ENCODE data around the gene MCF2L2. TPM values are rescaled to one million over a fixed set of nuclear protein-coding genes. Genes with fewer than 3 reads are reported as not detected.

MCF2L2 gene
- total and polyA plus RNA-seq, 9 of the 15 experiments (the other 6 are each of a cell fraction or from before 2014, with no cell fraction given), result 0.56 to 4.2 (median 3.0) TPM

- no peak for TF ChIP-seq RREB1 (CRISPR knock-in tag; IDR thresholded peaks at IDR 0.05)
- TF ChIP-seq BCOR (IDR thresholded peaks at IDR 0.05), result no peak
- TF ChIP-seq ZNF41 (CRISPR knock-in tag; conservative IDR thresholded peaks at IDR 0.05), result no peak
- no peak for TF ChIP-seq HMG20A (CRISPR knock-in tag; conservative IDR thresholded peaks at IDR 0.05)
- TF ChIP-seq SMARCE1 (IDR thresholded peaks at IDR 0.05), result peak; percentile 61; the same call in 1 of the 2 replicates
- TF ChIP-seq TRIM24 (IDR thresholded peaks at IDR 0.05), result peak in 1 of 2 experiments; percentile 68; a peak in 1 of 4 replicates
- no peak for TF ChIP-seq MYNN (IDR thresholded peaks at IDR 0.05)
- no peak for TF ChIP-seq MYNN (CRISPR knock-in tag; IDR thresholded peaks at IDR 0.05)
- no peak for TF ChIP-seq NKRF (IDR thresholded peaks at IDR 0.05; ENCODE audit: borderline replicate concordance)
- TF ChIP-seq RFX7 (CRISPR knock-in tag; IDR thresholded peaks at IDR 0.05), result no peak
- TF ChIP-seq ZNF146 (CRISPR knock-in tag; IDR thresholded peaks at IDR 0.05; ENCODE audit: unreplicated experiment), result no peak
- TF ChIP-seq IFI16 (CRISPR knock-in tag; IDR thresholded peaks at IDR 0.05), result no peak
- TF ChIP-seq NFE2 (IDR thresholded peaks at IDR 0.05; ENCODE audit: low read depth), result peak; percentile 62
- peak in 1 of 2 experiments; percentile 65; a peak in 1 of 4 replicates for TF ChIP-seq ZNF639 (CRISPR knock-in tag; conservative IDR thresholded peaks at IDR 0.05 in 1 of 2, IDR thresholded peaks at IDR 0.05 in 1 of 2)
- TF ChIP-seq TBP (optimal IDR thresholded peaks at IDR 0.05; ENCODE audit: low read depth, low read length), result peak; percentile 19
- TF ChIP-seq DPF2 (IDR thresholded peaks at IDR 0.05), result peak; percentile 68
- TF ChIP-seq RB1 (IDR thresholded peaks at IDR 0.05; ENCODE audit: low read depth), result no peak
- no peak for TF ChIP-seq ZNF280A (IDR thresholded peaks at IDR 0.05; ENCODE audit: low read depth, partially characterized antibody)
- TF ChIP-seq NFRKB (IDR thresholded peaks at IDR 0.05; ENCODE audit: low read depth), result no peak
These were observed 121.4 kb downstream of the MCF2L2 start (continued) for GRCh38 chr3:183306798-183307671.
